Fibroblast of upper back skin (primary cell): ENCODE measurements around the gene KCNH3.

Experiments used
- DNase-seq: peaks from one replicate; pipeline ENCODE4 v3.0.0-alpha.2; 2013

KCNH3 gene

DNA sequence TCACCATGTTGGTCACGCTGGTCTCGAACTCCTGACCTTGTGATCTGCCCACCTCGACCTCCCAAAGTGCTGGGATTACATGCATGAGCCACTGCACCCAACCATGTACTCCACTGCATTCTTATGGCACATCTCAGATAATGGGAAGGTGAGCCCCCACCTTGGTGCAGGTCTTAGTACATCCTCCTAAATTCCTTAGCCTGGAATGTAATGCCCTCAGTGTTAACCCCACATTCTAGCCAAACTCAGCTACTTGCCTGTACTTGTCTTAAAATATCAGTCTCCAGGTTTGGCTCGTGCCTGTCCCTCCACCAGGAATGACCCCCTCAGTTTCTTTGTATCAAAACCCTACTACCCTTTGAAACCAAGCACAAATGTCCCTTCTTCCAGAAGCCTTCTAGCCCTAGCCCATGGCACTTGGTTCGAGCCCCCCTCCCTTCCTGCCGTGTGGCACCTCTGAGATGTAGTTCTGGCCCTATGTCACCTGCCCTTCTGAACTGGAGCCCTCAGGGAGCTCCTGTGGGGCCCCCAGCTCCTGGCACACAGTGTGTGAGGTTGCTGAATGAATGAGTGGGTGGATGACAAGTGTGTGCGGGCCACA, 8.4 kb downstream of the KCNH3 start:
- DNase-seq = no peak

DNA sequence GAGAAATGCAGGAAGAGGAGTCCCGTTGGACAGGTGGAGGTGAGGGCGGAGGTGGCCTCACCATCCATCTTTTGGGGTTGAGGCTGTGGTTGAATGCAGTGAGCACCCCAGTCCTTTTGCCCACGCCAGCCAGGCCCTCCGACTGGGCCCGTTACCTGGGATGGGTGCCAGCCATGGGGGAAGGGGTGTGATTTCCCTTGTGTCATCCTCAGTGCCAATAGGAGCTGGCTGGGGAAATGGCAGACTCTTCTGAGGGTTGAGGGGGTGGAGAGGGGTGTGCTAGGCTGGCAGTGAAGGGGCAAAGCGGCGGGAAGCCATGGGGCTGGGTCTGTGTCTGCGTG, 9.6 kb downstream of the KCNH3 start:
- no peak for DNase-seq

- peak; percentile 18 for DNase-seq
Observed at GRCh38 chr12:49548822-49549648, 10.2 kb downstream of the KCNH3 start.

GRCh38 chr12:49549735-49550692, 11.2 kb downstream of the KCNH3 start:
- DNase-seq = no peak

DNA sequence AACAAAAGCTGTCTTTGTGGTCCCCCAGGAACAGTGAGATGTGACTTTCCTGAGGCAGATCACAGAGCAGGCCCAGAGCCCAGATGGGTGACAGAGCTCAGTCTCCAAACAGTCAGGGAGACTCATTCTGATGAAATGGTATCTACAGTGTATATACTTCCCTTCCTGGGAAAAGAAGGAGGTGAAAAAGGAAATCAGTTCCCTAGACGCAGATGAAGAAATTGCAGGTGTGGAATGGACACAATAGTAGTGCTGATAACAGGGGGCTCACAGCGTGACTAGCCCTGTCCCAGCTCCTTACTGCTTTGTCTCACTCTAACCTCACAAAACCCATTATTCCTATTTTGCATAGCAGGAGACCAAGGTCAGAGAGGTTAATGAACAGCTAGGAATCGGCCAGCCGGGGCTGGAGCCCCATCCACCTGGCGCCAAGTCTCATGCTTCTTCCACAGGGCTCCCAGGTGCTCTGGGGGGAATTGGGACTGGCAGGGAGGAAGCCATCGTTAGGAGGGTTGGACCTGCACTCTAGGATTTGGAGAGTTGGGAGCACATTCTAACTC, 11.9 kb downstream of the KCNH3 start:
- no peak for DNase-seq

- no peak for DNase-seq
Observed at GRCh38 chr12:49552014-49552413, 13.2 kb downstream of the KCNH3 start.

- no peak for DNase-seq
Observed at GRCh38 chr12:49552425-49552824, 13.6 kb downstream of the KCNH3 start.

- no peak for DNase-seq
Observed at GRCh38 chr12:49552899-49553298, 14.1 kb downstream of the KCNH3 start.

DNA sequence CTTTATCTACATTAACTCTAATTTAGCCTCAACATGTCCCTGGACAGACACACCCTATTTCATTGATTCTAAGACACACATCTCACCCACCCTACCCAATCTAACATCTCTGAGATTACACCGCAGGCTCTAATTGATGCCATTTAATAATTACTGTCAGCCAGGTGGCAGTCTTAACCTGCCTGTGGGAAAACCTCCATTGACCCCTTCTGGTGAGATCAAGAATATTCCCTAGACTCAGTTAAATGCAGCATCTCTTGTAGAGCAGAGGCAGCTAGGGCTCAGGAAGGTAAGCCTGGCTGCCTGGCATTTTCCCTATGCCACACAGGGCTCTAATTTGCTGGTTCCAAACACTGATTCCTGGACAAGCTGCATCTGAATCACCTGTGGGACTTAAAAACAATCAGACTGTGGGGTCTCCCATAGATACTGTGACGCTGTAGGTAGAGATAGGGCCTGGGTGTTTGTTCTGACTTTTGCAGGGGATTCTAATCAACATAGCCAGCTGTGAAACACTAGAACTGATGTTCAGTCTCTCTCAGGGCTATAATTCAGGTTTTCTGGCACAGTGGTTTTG, 14.8 kb downstream of the KCNH3 start:
- DNase-seq = no peak

- DNase-seq = no peak
Observed at GRCh38 chr12:49554266-49554665, 15.4 kb downstream of the KCNH3 start.

DNA sequence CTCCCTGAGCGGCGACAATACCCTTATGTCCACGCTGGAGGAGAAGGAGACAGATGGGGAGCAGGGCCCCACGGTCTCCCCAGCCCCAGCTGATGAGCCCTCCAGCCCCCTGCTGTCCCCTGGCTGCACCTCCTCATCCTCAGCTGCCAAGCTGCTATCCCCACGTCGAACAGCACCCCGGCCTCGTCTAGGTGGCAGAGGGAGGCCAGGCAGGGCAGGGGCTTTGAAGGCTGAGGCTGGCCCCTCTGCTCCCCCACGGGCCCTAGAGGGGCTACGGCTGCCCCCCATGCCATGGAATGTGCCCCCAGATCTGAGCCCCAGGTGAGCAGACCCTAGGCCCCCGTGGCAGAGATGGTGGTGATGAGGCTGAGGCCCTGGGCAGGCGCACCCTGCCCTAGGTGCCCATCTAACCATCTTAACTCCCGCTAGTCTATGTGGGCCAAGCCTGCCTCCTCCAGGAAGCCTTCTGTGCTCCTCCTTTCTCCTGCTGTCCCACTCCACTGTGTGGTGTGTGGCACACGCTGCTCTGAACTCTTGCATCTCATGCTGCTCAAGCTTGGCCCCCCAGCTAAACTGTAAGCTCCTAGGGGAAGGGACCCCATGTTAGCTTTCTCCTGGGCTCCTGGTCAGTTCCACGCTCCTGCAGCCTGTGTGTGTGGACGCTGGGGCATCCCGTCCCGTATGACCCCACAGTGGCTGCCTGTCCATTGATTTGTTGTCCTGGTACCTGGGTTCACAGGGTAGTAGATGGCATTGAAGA, 17.0 kb downstream of the KCNH3 start:
- DNase-seq = no peak

DNA sequence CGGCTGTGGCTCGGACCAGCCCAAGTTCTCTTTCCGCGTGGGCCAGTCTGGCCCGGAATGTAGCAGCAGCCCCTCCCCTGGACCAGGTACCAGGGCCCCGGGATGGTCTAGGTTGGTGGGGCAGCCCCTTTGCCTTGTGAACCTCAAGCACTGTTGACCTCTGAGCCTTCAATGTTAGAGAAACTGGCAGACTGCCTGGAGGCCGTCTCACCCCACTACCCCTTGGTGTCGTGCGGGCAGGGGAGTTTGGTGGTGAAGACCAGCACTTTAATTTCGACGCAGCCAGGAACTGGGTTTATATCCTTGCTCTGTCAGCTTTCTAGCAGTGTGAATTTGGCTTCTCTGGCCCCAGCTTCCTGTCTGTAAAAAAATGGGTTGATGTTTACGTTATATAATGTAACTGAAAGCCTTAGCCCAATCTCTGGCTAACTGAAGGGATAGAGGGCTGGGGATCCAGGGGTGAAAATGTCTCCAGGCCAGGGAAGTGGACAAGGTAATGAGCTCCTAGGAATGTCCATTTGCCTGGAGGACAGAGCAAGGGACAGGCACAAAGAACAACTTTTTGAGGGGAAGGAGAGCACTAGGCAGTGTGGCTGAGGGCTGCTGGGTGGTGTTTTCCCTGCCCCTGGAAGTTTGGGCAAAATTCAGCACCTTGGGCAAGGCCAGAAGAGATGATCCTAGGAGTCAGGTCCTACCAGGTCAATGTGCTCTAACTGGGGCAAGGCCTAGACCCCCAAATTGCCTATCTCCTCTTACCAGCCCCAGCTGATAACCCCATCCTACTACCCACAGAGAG, 17.8 kb downstream of the KCNH3 start:
- DNase-seq = no peak

DNA sequence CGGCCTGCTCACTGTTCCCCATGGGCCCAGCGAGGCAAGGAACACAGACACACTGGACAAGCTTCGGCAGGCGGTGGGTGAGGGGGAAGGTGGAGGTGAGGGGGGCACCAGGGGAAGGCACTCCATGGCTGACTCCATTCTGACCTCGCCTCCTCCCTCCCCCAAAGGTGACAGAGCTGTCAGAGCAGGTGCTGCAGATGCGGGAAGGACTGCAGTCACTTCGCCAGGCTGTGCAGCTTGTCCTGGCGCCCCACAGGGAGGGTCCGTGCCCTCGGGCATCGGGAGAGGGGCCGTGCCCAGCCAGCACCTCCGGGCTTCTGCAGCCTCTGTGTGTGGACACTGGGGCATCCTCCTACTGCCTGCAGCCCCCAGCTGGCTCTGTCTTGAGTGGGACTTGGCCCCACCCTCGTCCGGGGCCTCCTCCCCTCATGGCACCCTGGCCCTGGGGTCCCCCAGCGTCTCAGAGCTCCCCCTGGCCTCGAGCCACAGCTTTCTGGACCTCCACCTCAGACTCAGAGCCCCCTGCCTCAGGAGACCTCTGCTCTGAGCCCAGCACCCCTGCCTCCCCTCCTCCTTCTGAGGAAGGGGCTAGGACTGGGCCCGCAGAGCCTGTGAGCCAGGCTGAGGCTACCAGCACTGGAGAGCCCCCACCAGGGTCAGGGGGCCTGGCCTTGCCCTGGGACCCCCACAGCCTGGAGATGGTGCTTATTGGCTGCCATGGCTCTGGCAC, 18.5 kb downstream of the KCNH3 start:
- DNase-seq = no peak

DNA sequence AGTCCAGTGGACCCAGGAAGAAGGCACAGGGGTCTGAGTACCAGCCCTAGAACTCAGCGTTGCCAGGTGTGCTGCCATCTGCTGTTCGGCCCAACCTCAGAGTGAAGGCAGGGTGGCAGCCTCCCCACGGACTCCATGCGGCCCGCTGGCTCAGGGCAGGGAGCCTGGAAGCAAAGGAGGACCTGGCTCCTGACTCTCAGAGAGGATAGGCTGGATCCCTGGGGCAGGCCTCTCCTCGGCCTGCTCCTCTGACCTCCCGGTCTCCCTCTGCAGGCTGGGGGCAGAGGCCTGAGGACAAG, 19.0 kb downstream of the KCNH3 start:
- no peak for DNase-seq

DNA sequence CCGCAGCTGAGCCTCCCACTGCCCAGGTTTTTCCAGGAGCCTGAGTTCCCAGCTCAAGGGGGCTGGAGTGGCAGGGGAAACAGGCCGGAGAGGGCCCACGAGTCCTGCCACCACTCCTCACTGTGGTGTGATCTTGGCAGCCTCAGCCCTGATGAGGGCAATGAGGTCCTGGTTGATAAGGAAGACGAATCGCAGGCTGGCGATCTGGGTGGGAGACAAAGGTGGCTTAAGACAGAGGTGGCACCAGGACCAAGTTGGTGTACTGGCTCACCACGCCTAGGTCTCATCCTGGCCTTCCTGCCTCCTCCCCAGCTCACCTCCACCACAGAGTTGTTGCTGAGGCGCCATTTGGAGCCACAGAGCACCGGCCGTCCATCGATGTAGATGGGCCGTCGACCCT, 19.7 kb downstream of the KCNH3 start:
- DNase-seq = no peak

- no peak for DNase-seq
Observed at GRCh38 chr12:49559011-49559675, 20.3 kb downstream of the KCNH3 start.

- no peak for DNase-seq
Observed at GRCh38 chr12:49560695-49561094, 21.9 kb downstream of the KCNH3 start.

DNA sequence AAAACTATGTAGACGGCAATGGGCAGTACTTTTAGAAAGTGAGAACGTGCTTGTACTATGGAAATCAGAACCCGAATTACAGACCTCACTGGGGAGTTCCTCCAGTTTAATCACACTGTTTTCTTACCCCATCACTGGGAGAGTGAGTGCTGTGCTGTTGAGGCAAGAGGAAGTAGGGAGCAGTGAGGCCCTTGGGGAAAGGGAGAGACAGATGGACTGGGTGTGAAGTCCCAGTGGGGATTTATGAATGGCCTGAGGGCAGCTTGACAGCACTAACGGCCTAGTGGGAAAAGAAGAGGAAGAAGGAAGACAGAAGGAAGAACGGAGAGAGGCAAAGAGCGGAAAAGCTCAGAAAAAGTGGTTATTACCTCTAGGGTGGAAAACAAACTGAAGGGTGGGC, 23.4 kb downstream of the KCNH3 start:
- no peak for DNase-seq

DNA sequence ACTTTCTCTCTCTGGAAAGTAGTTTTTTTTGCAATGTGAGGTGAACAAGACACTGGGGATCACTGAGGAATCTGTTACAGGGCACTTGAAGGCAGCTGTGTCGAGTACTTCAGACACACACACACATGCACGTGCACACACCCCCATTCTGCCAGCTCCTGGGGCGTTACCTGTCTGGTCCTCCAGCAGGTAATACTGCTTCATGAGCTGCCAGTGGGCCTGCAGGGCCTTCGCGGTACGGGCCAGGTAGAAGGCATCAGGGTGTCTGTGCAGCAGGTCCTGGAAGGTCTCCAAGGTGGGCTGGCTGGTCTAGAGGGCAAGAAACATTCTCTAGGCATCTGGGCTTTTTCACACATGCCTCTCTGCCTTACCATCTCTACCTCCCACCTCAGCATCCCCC, 24.0 kb downstream of the KCNH3 start:
- DNase-seq = no peak
